Osteocyte (in vitro differentiated cells): ENCODE results near the gene RFX2. TPM values are rescaled to one million over a fixed set of nuclear protein-coding genes. Genes with fewer than 3 reads are reported as not detected.

ENCODE experiments used
- DNase-seq: peaks from one replicate; pipeline ENCODE4 v3.0.0; 2021; ENCODE audit warnings: mixed read lengths; ENCODE audit not compliant: unreplicated experiment; ENCODE audit errors: extremely low spot score
- H3K27ac Mint-ChIP-seq: one replicate; pipeline ENCODE4 v1.8.0; 2021; ENCODE audit warnings: mild to moderate bottlenecking, mixed read lengths; ENCODE audit not compliant: unreplicated experiment
- H3K27me3 Mint-ChIP-seq: one replicate; pipeline ENCODE4 v1.8.0; 2021; ENCODE audit warnings: mixed read lengths; ENCODE audit not compliant: unreplicated experiment
- H3K36me3 Mint-ChIP-seq: one replicate; pipeline ENCODE4 v1.8.0; 2021; ENCODE audit warnings: mixed read lengths; ENCODE audit not compliant: unreplicated experiment
- H3K4me1 Mint-ChIP-seq: one replicate; pipeline ENCODE4 v1.8.0; 2021; ENCODE audit warnings: mixed read lengths; ENCODE audit not compliant: unreplicated experiment
- H3K4me3 Mint-ChIP-seq: one replicate; pipeline ENCODE4 v1.8.0; 2021; ENCODE audit warnings: mild to moderate bottlenecking, moderate library complexity, mixed read lengths; ENCODE audit not compliant: unreplicated experiment
- H3K9me3 Mint-ChIP-seq: one replicate; pipeline ENCODE4 v1.8.0; 2021; ENCODE audit warnings: mixed read lengths; ENCODE audit not compliant: unreplicated experiment
- CTCF ChIP-seq: fragments of 200-600 bp; sonication (generic); IDR thresholded peaks from 2 replicates; pipeline ENCODE4 v1.5.0; 2021; ENCODE audit warnings: antibody characterized with exemption, mild to moderate bottlenecking, moderate library complexity
- total RNA-seq: library from RNA; stranded (reverse); gene quantifications from 2 replicates; pipeline ENCODE4 v1.2.1, GENCODE V29; 2021

The RFX2 gene
- total RNA-seq, 1 donor from 2014 or later, result 5.3 TPM

DNA sequence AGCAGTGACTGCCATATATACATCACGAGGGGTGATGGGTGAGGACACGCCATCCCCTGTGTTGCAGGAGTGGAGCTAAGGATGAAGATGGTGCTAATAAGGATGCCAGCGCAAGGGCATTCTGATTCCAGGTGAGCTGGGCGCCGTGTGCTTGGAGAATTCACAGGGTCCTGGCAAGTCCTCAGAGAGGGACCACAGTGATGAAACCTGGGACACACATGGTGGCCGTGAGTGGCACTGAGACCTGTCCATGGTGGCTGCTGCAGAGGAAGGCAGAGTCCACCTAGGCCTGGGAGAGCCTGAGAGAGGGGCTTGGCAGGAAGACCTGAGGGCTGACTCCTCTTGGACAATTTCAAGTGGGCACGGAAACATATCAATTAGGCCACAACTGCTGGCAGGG lies 65.2 kb downstream of the RFX2 start:
- Mint-ChIP-seq H3K9me3 (no peaks in the 10 kb centered on the region), H3K27ac (no peak overlapping the region)

GRCh38 chr19:6044056-6044805 lies 66.1 kb downstream of the RFX2 start:
- H3K27me3 Mint-ChIP-seq, result no peaks in the 10 kb centered on the region
- no peaks in the 10 kb centered on the region for H3K9me3 Mint-ChIP-seq
- peak; percentile 77 for DNase-seq
- TF ChIP-seq CTCF, result no peak
- H3K36me3 Mint-ChIP-seq, result no peaks in the 10 kb centered on the region
- peaks cover 9% of the 10 kb centered on the region for H3K4me1 Mint-ChIP-seq
- H3K4me3 Mint-ChIP-seq, result no peak overlapping the region
- H3K27ac Mint-ChIP-seq, result no peak overlapping the region

More for the DNA sequence above, 65.2 kb downstream of the RFX2 start:
- DNase-seq, result peak; percentile 46
- peaks cover 9% of the 10 kb centered on the region for H3K4me1 Mint-ChIP-seq
- H3K27me3 Mint-ChIP-seq, result no peaks in the 10 kb centered on the region
- H3K36me3 Mint-ChIP-seq, result no peaks in the 10 kb centered on the region
- no peak overlapping the region for H3K4me3 Mint-ChIP-seq
- no peak for TF ChIP-seq CTCF

- TF ChIP-seq CTCF, result no peak
- peaks cover 2% of the 10 kb centered on the region for H3K4me1 Mint-ChIP-seq
- no peaks in the 10 kb centered on the region for H3K36me3 Mint-ChIP-seq
- H3K9me3 Mint-ChIP-seq, result no peaks in the 10 kb centered on the region
- no peak overlapping the region for H3K27ac Mint-ChIP-seq
- no peak overlapping the region for H3K4me3 Mint-ChIP-seq
- H3K27me3 Mint-ChIP-seq, result no peaks in the 10 kb centered on the region
- DNase-seq, result peak; percentile 62
Measured at GRCh38 chr19:6042776-6043726, 67.2 kb downstream of the RFX2 start.

GRCh38 chr19:6041991-6042481 lies 68.3 kb downstream of the RFX2 start:
- peak; percentile 83 for DNase-seq
- no peak for TF ChIP-seq CTCF
- no peaks in the 10 kb centered on the region for H3K27me3 Mint-ChIP-seq
- H3K27ac Mint-ChIP-seq, result no peak overlapping the region
- no peaks in the 10 kb centered on the region for H3K4me1 Mint-ChIP-seq
- H3K9me3 Mint-ChIP-seq, result no peaks in the 10 kb centered on the region
- no peak overlapping the region for H3K4me3 Mint-ChIP-seq
- H3K36me3 Mint-ChIP-seq, result no peaks in the 10 kb centered on the region

GRCh38 chr19:6041071-6041470 lies 69.2 kb downstream of the RFX2 start:
- H3K36me3 Mint-ChIP-seq, result no peaks in the 10 kb centered on the region

More at GRCh38 chr19:6041071-6041470, 69.2 kb downstream of the RFX2 start:
- no peak for TF ChIP-seq CTCF
- Mint-ChIP-seq H3K4me1 (no peaks in the 10 kb centered on the region), H3K27ac (no peak overlapping the region), H3K9me3 (no peaks in the 10 kb centered on the region), H3K27me3 (no peaks in the 10 kb centered on the region), H3K4me3 (no peak overlapping the region)
- peak; percentile 56 for DNase-seq
